ENCODE data around the gene SLC25A24.

- TF ChIP-seq GATA3 (IDR thresholded peaks at IDR 0.05; ENCODE audit: low read depth, low read length), result no peak
- TF ChIP-seq GATA2 (IDR thresholded peaks at IDR 0.05; ENCODE audit: low read depth, low read length), result no peak
Observed at GRCh38 chr1:108152782-108153222, 47.3 kb downstream of the SLC25A24 start.

All from SH-SY5Y (cell line).